ENCODE data around the gene HERC6.
"Not testable (repeated sequence)": the region's sequence is repeated elsewhere in the genome, so short reads cannot be mapped to it uniquely, and the experiment has no call there.

Gene HERC6

GRCh38 chr4:88447371-88448095 lies 68.9 kb downstream of the HERC6 start:
- DNase-seq (ENCODE audit: low spot score): no peak

DNA sequence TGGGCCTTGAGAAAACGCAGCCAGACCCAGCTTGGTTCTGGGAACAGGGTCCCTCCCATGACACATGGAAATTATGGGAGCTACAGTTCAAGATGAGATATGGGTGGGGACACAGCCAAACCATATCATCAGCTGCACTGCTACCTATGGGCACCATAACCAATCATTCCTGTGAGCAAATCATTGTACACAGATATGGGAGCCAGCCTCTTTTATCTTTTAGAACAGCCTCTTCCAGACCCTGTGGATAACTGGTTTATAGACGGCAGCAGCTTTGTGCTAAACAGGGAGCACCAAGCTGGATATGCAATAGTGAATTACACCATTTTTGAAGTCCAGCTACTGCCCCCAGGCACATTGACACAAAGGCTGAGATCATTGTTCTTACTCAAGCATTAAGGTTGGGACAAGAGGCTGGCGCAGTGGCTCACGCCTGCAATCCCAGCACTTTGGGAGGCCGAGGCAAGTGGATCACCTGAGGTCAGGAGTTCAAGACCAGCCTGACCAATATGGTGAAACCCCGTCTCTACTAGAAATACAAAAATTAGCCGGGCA lies 69.6 kb downstream of the HERC6 start:
- not testable (repeated sequence) for DNase-seq (ENCODE audit: low spot score)

DNA sequence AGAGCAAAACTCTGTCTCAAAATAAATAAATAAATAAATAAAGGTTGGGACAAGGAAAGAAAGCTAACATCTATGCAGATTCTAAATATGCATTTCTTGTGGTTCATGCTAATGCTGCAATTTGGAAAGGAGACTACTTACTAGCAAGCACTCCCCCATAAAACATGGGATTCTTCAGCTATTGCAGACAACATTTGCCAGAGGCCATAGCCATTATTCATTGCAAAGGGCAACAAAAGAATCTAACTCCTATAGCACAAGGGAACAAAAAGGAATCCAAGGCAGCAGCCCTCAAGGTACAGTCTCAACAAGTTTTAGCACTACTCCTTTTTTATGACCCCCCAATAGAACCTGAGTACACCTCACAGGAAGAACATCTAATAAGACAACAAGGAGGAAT lies 70.2 kb downstream of the HERC6 start:
- DNase-seq (ENCODE audit: low spot score): no peak

GRCh38 chr4:88449290-88449689 lies 70.6 kb downstream of the HERC6 start:
- DNase-seq (ENCODE audit: low spot score): no peak

GRCh38 chr4:88451205-88451604 lies 72.6 kb downstream of the HERC6 start:
- DNase-seq (ENCODE audit: low spot score): no peak

DNA sequence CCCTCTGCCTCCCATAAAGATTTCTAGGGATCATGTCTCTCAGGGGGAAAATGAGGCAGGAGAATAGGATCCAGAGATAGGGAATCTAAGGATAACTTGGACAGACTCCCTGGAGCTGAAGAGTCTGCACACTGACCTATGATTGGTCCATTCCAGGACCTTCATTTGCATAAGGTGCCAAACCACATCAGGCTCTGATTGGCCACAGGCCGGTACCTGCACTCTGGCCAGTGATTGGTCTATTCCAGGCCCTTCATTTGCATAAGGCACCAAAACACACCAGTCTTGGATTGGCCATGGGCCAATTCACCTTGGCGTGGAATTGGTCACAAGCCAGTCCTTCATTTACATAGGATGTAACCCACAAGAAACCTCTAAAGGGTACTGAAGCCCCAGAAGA lies 74.3 kb downstream of the HERC6 start:
- DNase-seq (ENCODE audit: low spot score): no peak

GRCh38 chr4:88456670-88457306 lies 78.1 kb downstream of the HERC6 start, which contains the start of gene HERC5:
Gene HERC5 (plus strand): TSS chr4:88457119. CDS start chr4:88457270, 151 bp downstream.
- peak; percentile 91 for DNase-seq (ENCODE audit: low spot score)

DNA sequence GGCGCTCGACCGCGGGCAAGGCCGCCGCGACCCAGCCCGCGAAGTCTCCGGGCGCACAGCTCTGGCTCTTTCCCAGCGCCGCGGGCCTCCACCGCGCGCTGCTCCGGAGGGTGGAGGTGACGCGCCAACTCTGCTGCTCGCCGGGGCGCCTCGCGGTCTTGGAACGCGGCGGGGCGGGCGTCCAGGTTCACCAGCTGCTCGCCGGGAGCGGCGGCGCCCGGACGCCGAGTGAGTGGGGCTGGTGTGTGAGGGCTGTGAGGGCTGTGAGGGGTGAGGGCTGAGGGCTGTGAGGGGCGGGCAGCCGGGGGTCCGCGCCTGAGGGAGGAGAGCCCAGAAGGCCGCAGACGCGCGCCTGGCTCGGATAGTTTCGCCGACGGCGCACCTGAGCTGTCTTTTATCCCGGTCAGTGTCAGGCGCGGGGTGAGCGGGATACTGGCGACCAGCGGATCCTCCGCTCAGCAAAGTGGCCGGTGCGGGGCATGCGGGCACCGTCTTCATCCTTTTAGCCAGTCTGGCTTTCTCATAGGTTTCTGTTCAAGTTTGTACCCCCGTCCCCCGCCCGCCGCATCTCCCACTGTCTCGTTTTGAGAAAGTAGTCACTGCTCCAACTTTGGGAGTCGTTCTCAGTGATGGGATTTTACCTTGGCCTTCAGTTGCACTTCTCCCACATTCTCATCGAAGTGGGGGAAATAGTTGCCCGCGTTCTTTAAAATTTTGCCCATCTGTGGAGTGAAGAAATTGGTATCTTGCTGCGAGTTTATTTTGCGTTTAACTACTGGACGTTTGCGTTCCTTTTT lies 78.9 kb downstream of the HERC6 start:
- peak; percentile 70 for DNase-seq (ENCODE audit: low spot score)

GRCh38 chr4:88458104-88458740 lies 79.6 kb downstream of the HERC6 start:
- DNase-seq (ENCODE audit: low spot score): no peak

DNA sequence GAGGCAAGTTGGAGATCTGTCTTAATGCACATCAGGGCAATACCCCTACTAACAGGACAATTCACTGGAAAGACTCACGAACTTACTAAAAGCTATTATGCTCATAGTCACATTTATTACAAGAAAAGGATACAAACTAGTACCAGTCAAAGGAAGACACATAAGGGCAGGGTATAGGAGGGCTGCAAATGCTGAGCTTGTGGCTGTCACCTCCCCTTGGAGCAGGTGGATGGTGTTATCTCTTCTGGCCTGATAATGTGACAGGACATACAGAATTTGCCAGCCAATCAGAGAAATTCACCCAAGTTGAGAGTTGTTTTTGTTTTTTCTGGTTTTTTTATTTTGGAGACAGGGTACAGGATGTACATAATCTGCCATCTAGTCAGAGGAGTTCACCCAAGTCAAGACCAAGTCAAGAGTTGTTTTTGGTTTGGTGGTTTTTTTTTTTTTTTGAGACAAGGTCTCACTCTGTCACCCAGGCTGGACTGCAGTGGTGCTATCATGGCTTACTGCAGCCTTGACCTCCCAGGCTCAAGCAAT lies 87.1 kb downstream of the HERC6 start:
- DNase-seq (ENCODE audit: low spot score): no peak

DNA sequence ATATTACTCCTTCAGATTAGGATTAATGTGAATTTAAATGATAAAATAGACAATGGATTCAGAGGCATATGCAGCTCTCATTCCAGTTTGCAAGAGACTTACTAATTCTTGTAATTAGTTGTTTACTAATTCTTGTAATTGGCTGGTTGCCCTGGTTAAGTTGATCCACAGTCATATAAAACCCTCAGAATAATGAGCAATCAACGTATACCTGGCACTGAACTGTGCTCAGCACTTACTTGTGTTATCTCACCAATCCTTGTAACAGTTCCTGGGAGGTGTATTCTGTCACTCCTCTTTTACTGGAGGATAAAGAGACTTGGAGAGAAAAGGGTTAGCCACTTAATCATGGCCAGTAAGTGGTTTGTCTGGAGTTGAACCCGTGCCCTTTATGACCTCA lies 88.7 kb downstream of the HERC6 start:
- DNase-seq (ENCODE audit: low spot score): no peak

DNA sequence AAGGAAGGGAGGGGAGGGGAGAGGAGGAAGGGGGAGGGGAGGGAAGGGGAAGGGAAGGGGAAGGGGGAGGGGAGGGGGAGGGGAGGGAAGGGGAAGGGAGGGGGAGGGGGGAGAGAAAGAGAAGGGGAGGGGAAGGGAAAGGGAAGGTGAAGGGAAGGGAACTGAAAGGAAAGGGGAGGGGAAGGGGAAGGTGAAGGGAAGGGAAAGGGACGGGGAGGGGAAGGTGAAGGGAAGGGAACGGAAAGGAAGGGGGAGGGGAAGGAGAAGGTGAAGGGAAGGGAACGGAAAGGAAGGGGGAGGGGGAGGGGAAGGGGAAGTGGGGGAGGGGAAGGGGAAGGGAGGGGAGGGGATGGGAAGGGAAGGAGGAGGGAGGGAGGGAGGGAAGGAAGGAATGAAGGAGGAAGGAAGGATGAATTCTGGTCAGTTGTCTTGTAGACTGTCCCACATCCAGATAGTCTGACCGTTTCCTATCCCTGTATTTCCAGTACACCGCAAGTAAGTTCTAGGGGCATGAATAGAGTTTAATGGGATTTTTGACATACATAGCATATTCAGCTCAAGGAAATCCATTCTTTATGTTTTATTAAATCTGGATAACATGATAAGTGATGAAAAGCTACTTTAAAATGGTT lies 98.7 kb downstream of the HERC6 start:
- DNase-seq (ENCODE audit: low spot score): no peak

DNA sequence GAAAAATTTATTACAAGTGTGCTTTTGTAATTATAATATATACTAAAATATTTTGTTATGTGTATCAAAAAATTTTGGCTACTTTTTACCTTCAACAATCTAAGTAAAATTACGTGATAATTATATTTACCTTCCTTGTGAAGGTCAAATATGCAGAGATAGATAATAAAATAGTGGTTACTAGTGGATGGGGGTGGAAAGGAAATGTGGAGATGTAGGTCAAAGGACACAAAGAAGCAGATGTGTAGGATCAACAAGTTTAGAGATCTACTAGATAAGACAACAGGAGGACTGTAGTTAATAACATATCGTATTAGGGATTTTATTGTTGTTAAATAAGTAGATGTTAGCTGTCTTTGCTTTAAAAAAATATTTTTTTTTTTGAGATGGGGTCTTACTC lies 99.6 kb downstream of the HERC6 start:
- DNase-seq (ENCODE audit: low spot score): no peak

GRCh38 chr4:88481537-88481936 lies 102.9 kb downstream of the HERC6 start:
- DNase-seq (ENCODE audit: low spot score): no peak

DNA sequence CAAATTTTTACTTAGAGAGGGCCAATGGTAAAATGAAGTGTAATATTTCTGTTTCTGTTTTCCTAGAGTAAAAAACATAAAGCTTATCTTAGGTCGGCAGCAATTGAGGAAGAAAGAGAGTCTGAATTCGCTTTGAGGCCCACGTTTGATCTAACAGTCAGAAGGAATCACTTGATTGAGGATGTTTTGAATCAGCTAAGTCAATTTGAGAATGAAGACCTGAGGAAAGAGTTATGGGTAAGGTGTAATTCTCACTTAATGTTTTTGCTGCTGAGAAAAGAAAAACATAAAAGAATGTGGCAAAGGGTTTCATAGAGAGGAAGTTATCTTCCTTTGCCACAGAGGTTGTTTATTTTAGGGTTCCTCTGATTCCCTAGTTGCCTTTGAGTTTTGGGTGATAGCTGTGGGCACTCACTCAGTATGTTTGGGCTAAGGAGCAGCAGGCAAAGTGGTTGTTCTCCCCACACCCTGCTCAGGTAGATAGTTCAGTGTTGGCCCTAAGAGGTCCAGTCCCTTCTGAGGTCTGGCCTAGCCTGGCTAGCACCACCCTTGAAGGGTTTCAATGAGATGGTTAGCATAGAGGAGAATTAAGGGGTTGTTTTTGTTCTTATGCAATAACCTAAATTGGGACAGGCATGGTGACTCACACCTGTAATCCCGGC lies 110.6 kb downstream of the HERC6 start:
- DNase-seq (ENCODE audit: low spot score): no peak
